Progenitor cell of endocrine pancreas (in vitro differentiated cells): ENCODE results near the gene SYNRG. TPM values are rescaled to one million over a fixed set of nuclear protein-coding genes. Genes with fewer than 3 reads are reported as not detected.

Source experiments
- DNase-seq: peaks from one replicate; pipeline ENCODE4 v3.0.0; 2021; ENCODE audit warnings: low spot score; ENCODE audit not compliant: unreplicated experiment
- H3K27ac Mint-ChIP-seq: 2 replicates; pipeline ENCODE4 v1.8.0; 2021; ENCODE audit warnings: mild to moderate bottlenecking, moderate library complexity, mixed read lengths
- H3K27me3 Mint-ChIP-seq: 2 replicates; pipeline ENCODE4 v1.8.0; 2021; ENCODE audit warnings: mixed read lengths
- H3K36me3 Mint-ChIP-seq: 2 replicates; pipeline ENCODE4 v1.8.0; 2022; ENCODE audit warnings: mixed read lengths; ENCODE audit not compliant: insufficient read depth
- H3K4me1 Mint-ChIP-seq: 2 replicates; pipeline ENCODE4 v1.8.0; 2021; ENCODE audit warnings: low read depth, mixed read lengths
- H3K4me3 Mint-ChIP-seq: 2 replicates; pipeline ENCODE4 v1.8.0; 2021; ENCODE audit warnings: low read depth, mild to moderate bottlenecking, moderate library complexity, mixed read lengths
- H3K9me3 Mint-ChIP-seq: 2 replicates; pipeline ENCODE4 v1.8.0; 2021; ENCODE audit warnings: low read depth, mixed read lengths
- total RNA-seq: library from RNA; stranded (reverse); gene quantifications from 2 replicates; pipeline ENCODE4 v1.2.1, GENCODE V29; 2021
- TF ChIP-seq, protein P1 (sequence below): fragments of 200-600 bp; sonication (generic); IDR thresholded peaks from one replicate; pipeline ENCODE4 v1.5.0; 2021; ENCODE audit warnings: antibody characterized with exemption, mild to moderate bottlenecking; ENCODE audit not compliant: unreplicated experiment

SYNRG gene
- total RNA-seq, 1 donor from 2014 or later: 73.0 TPM

DNA sequence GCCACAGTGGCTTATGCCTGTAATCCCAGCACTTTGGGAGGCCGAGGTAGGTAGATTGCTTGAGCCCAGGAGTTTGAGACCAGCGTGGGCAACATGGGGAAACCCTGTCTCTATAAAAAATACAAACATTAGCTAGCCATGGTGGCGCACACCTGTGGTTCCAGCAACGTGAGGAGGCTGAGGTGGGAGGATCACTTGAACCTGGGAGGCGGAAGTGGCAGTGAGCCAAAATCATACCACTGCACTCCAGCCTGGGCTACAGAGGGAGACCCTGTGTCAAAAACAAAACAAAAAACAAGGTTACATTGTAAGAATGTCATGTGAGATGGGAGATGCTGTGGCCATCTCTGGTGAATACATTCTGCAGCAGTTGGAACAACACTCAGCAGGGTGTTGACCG, 106.1 kb downstream of the SYNRG start:
- Mint-ChIP-seq H3K4me1 (peaks cover 13% of the 10 kb centered on the region), H3K36me3 (no peaks in the 10 kb centered on the region), H3K27me3 (no peaks in the 10 kb centered on the region), H3K9me3 (no peaks in the 10 kb centered on the region), H3K4me3 (no peak overlapping the region), H3K27ac (peak overlapping the region; percentile 67)
- TF ChIP-seq, protein P1, sequence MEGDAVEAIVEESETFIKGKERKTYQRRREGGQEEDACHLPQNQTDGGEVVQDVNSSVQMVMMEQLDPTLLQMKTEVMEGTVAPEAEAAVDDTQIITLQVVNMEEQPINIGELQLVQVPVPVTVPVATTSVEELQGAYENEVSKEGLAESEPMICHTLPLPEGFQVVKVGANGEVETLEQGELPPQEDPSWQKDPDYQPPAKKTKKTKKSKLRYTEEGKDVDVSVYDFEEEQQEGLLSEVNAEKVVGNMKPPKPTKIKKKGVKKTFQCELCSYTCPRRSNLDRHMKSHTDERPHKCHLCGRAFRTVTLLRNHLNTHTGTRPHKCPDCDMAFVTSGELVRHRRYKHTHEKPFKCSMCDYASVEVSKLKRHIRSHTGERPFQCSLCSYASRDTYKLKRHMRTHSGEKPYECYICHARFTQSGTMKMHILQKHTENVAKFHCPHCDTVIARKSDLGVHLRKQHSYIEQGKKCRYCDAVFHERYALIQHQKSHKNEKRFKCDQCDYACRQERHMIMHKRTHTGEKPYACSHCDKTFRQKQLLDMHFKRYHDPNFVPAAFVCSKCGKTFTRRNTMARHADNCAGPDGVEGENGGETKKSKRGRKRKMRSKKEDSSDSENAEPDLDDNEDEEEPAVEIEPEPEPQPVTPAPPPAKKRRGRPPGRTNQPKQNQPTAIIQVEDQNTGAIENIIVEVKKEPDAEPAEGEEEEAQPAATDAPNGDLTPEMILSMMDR: no peak
- DNase-seq: no peak

DNA sequence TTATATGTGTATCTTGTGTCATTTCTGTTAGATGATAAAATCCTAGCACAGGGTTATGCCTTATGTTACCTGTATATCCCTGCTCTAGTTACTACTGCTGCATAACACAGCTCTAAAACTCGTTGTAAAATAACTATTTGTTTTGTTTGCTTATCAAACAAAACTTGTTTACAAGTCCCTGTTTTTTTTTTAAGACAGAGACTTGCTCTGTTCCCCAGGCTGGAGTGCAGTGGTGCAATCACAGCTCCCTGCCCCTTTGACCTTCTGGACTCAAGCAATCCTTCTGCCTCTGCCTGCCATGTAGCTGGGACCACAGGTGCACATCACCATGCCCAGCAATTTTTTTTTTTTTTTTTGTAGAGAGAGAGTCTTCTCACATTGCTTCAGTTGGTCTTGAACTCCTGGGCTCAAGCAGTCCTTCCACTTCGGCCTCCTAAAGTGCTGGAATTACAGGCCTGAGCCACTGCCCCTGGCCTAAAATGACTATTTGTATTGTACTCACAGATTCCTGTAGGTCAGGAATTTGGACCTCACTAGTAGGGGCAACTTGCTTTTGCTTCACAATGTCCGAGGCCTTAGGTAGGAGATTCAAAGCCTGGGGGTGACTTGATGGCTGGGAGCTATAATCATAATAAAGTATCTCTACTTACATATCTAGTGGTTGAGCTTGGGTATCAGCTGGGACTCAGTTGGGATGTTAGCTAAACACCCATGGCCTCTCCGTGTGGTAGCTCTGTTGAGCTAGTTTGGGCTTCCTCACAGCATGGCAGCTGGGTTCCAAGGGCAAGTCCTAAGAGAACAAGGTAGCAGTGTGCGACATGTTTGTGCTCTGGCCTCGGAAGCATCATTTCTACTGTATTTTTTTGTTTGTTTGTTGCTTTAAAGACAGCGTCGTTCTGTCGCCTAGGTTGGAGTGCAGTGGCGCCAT, 106.9 kb downstream of the SYNRG start:
- Mint-ChIP-seq H3K27me3 (no peaks in the 10 kb centered on the region), H3K9me3 (no peaks in the 10 kb centered on the region), H3K27ac (peak overlapping the region; percentile 67), H3K4me1 (peaks cover 13% of the 10 kb centered on the region), H3K4me3 (no peak overlapping the region), H3K36me3 (no peaks in the 10 kb centered on the region)
- TF ChIP-seq, protein P1: no peak
- no peak for DNase-seq

DNA sequence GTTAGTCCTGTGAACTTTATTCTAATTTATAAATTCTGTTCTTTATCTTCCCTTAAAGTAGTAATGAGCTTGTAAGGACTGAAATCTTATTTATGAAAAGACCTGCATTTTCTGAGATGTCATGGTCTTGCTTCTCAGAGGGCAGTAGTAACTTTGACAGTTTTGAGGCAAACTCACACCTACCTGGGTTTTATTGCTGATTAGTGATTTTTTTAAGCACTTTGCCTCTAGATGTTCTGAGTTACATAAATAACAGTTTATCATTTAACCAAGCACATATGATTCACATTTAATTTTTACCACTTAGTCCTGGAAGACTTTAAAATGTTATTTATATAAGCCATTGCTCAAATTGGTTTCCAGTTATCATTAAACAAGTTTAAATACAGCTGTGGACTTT, 108.8 kb downstream of the SYNRG start:
- DNase-seq: no peak
- H3K27ac Mint-ChIP-seq: peak overlapping the region; percentile 56
- H3K27me3 Mint-ChIP-seq: no peaks in the 10 kb centered on the region
- TF ChIP-seq, protein P1: no peak
- H3K4me3 Mint-ChIP-seq: no peak overlapping the region
- H3K4me1 Mint-ChIP-seq: peaks cover 13% of the 10 kb centered on the region
- H3K36me3 Mint-ChIP-seq: no peaks in the 10 kb centered on the region
- H3K9me3 Mint-ChIP-seq: no peaks in the 10 kb centered on the region

DNA sequence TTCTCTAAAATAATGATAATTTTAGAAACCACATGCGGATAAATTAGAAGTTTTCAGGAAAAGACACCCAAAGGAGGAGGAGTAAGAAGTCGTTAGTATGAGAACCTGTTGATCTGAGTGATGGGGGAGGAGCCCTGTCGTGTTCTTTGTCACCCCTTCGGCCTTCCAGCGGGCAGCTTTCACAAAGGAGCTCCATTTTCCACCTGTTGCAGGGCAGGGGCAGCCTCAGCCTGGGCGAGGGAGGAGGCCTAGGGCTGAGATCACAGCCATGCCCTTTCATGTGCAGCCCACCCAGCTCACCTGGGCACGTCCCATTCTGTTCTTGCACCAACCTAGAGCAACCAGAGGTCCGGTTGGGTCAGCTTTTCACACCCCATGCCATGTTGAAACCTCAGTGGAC, 114.2 kb downstream of the SYNRG start:
- Mint-ChIP-seq H3K27ac (peak overlapping the region; percentile 86), H3K27me3 (no peaks in the 10 kb centered on the region), H3K4me3 (no peak overlapping the region), H3K4me1 (peaks cover 28% of the 10 kb centered on the region), H3K36me3 (no peaks in the 10 kb centered on the region), H3K9me3 (no peaks in the 10 kb centered on the region)
- TF ChIP-seq, protein P1: no peak
- DNase-seq: no peak

DNA sequence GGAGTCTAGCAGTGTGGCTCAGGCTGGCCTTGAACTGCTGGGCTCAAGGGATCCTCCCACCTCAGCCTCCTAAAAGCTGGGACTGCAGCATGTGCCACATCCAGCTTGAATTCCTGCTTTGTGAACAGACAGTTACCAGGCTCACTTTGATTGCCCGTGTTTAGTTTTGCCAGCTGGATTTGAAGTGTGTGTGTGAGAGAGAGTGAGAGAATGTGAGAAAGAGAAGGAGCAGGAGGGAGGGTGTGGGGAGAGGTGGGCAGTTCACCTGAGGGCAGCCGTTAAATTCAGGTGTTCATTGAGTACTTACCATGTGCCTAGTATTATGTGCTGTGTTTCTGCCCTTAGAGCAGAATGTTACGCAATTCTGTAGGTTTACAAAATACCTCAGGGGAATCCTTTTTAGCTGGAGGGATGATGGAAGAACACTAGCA, 114.8 kb downstream of the SYNRG start:
- H3K27me3 Mint-ChIP-seq: no peaks in the 10 kb centered on the region
- H3K36me3 Mint-ChIP-seq: no peaks in the 10 kb centered on the region
- H3K27ac Mint-ChIP-seq: no peak overlapping the region
- peaks cover 28% of the 10 kb centered on the region for H3K4me1 Mint-ChIP-seq
- no peaks in the 10 kb centered on the region for H3K9me3 Mint-ChIP-seq
- H3K4me3 Mint-ChIP-seq: no peak overlapping the region
- TF ChIP-seq, protein P1: no peak
- no peak for DNase-seq
